Stimulated activated CD8-positive, alpha-beta memory T cell treated with anti-CD3 and anti-CD28 coated beads, Interleukin-4, amount 100 ng/mL, for 1 hour (primary cell): ENCODE data around the gene TSLP.

ENCODE experiments used
- DNase-seq, 2 donors: peaks; one replicate each; pipeline ENCODE4 v3.0.0-alpha.2; 2020; ENCODE audit warnings: low read depth in 2 of 2, low spot score in 1 of 2

The TSLP gene

DNA sequence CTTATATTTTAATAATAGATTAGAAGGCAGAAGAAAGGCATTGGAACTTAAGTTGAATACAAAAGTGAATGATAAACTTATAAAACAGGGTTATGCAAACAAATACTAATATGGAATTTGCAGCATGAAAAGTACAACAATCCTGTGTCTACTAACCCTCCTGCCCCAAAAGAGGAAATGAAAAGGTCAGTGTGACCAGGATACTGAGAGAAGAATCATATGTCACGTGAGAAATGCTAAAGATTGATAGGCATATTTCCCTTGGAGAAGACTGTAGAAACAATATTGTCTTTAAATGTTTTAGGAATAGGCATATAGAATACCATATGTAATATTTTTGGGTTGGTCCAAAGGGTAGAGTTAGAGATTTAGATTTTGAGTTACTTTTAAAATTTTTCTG is 24.5 kb downstream of the TSLP start:
- no peak for DNase-seq

DNA sequence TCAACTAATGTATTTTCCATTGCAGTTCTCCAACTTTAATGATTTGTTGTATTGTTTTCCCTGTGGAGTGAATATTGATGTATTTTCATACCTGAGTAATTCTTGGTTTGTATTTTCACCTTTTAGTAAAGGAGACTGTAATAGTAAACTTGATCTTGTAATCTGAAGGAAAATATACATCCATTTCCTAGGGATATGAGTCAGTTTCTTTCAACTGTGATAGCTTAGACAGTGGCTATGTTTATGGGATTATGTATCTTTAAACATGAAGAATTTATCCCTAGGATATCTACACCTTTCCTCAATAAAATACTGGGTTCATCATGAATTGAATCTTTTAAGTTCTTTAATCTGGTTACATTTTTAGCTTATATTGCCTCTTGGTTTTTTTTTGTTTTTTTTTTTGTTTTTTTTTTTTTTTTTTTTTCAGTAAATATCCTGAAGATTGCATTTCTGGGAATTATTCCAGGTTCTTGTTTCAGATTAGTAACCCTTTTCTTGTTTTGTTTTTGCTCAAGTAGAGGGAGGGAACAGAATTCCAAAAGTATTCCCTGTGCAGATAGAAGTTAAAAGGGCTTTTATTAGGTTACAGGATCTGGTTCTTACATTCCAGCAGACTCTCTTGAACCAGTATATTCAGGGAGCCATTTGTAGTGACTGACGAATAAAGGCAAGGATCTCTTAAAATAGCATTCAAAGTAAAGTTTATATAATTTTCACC is 27.7 kb downstream of the TSLP start:
- DNase-seq = no peak

GRCh38 chr5:111106320-111106948 is 34.9 kb downstream of the TSLP start:
- DNase-seq = no peak

DNA sequence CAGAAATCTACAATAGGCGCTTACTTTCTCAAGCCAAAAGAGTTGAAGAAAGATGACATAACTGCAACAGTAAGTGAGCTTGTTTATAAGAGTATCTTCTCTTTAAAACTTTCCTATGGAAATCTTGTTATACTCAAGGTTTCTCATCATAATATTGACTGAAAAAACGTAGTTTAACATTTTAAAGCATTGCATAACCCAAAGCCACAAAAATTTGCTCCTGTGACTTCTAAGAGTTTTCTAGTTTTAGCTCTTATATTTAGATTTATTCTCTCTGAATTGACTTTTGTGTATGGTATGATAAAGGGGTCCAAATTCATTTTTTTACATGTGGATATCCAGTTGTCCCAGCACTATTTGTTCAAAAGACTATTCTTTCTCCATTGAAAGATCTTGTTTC is 35.9 kb downstream of the TSLP start:
- no peak for DNase-seq

GRCh38 chr5:111111956-111112355 is 40.4 kb downstream of the TSLP start:
- DNase-seq = no peak

GRCh38 chr5:111113678-111114077 is 42.2 kb downstream of the TSLP start:
- no peak for DNase-seq

- no peak for DNase-seq
These were observed 43.7 kb downstream of the TSLP start for GRCh38 chr5:111115229-111115628.

DNA sequence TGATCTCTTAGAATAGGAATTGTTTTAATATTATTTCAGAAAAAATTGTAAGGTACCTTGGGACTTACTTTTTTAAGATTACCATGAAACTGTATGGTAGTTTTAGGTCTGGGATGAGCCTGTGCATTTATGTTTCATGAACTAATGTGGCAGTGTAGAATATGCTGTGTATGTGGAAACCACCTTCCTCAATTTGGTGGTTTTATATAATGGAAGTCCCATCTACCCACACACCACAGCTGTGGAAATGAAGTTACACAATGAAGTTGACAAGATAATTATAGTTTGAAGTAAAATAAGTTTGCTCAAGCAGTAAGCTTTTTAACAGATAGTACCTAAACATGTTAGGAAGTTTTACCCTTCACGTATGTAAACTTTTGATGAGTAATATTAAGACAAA is 45.0 kb downstream of the TSLP start:
- no peak for DNase-seq

DNA sequence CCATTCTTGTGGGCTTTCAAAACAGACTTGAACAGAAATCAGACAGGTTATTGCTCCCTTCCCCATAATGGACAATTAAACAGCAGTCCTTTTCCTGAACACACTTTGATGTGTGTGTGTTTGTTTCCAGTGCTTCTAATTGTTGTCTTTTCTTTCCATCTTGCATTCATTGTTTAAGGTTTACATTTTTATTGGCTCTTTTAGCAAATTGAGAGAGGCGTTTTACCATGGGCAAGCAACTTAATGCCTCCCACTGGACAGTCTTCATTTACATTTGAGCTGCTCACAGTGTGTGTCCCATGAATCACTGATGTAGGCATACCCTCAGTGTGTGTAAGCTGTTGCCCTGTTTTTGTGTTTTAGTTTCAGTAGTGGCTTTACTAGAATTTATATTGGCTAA is 45.6 kb downstream of the TSLP start:
- DNase-seq = no peak

DNA sequence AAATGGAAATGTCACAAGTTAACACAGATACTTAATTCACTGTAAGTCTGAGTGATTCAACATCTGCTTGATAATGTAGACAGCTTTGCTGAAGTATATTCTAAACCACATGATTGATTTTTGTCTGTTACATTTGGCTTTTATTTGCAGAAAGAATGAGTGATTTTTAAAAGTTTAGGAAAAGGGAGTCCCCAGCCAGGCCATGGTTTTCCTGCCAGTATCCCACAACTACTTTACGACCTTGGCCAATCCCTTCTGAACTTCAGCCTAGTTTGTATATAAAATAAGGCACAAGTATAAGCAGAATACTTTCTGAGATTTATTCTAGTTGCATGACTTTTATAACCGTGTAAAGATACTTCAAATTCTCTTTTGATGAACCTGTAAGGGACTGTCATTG is 47.7 kb downstream of the TSLP start:
- no peak for DNase-seq

GRCh38 chr5:111119856-111120255 is 48.3 kb downstream of the TSLP start:
- no peak for DNase-seq

- no peak for DNase-seq
These were observed 49.4 kb downstream of the TSLP start for GRCh38 chr5:111120911-111121310.

DNA sequence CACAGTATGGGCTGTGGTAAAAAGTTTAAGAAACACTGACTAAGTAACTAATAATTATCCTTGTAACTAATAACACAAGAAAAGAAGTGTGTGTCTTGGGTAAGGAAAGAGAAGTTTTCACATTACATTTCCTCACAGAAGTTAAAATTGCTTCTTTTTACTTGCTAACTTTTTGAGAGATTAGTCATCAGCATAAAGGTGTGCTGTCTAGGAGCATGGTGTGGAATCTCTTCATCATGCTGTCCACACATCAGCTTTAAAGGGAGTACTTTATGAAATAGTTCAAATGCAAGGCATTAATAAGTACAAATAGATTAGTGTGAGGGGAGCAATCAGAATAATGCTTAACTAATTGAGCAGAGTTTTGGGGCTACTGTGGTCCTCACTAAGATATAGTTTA is 50.4 kb downstream of the TSLP start:
- no peak for DNase-seq

- DNase-seq = no peak
These were observed 50.9 kb downstream of the TSLP start for GRCh38 chr5:111122398-111122797.

- DNase-seq = no peak
These were observed 53.3 kb downstream of the TSLP start for GRCh38 chr5:111124793-111125192.

DNA sequence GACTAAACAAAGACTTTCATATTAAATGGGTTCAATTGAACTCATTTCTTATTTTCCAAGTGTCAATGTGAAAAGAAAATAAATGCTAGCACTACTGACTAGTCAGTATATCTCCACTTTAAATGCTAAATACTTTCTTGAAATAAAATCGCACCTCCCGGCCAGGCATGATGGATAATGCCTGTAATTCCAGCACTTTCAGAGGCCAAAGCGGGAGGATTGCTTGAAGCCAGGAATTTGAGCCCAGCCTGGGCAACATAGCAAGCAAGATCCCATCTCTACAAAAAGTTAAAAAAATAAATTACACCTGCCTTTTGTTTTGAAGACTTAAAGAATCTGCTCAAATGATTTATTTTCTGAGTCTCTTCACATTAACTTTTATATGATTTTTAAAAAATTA is 55.4 kb downstream of the TSLP start:
- no peak for DNase-seq
